H9 (cell line): Measurements from ENCODE around the gene PDIA6. TPM values are rescaled to one million over a fixed set of nuclear protein-coding genes. Genes with fewer than 3 reads are reported as not detected.

Source experiments
- DNase-seq: peaks from one replicate; pipeline ENCODE4 v3.0.0-alpha.2; 2017
- H2AFZ ChIP-seq: one replicate; pipeline ENCODE4 v1.6.1; 2013; ENCODE audit warnings: mild to moderate bottlenecking, low read length, control low read depth, moderate library complexity
- H2AK5ac ChIP-seq: 2 replicates; pipeline ENCODE4 v1.6.1; 2013; ENCODE audit warnings: low read length, control low read depth, mixed read lengths; ENCODE audit not compliant: insufficient read length
- H2BK120ac ChIP-seq: one replicate; pipeline ENCODE4 v1.6.1; 2013; ENCODE audit warnings: low read depth, mild to moderate bottlenecking, low read length, control low read depth, inconsistent platforms; ENCODE audit not compliant: poor library complexity, severe bottlenecking
- H2BK12ac ChIP-seq: 2 replicates; pipeline ENCODE4 v1.6.1; 2013; ENCODE audit warnings: low read length, control low read depth, mixed read lengths, low read depth; ENCODE audit not compliant: insufficient read length
- H2BK15ac ChIP-seq: 2 replicates; pipeline ENCODE4 v1.6.1; 2013; ENCODE audit warnings: low read depth, low read length, control low read depth
- H2BK20ac ChIP-seq: one replicate; pipeline ENCODE4 v1.6.1; 2013; ENCODE audit warnings: low read depth, mild to moderate bottlenecking, low read length, control low read depth, inconsistent platforms; ENCODE audit not compliant: poor library complexity, severe bottlenecking
- H2BK5ac ChIP-seq: 2 replicates; pipeline ENCODE4 v1.6.1; 2013; ENCODE audit warnings: low read length, control low read depth, mixed read lengths; ENCODE audit not compliant: insufficient read length
- H3K14ac ChIP-seq: 2 replicates; pipeline ENCODE4 v1.6.1; 2013; ENCODE audit warnings: low read length, control low read depth; ENCODE audit not compliant: insufficient read depth
- H3K18ac ChIP-seq: 2 replicates; pipeline ENCODE4 v1.6.1; 2013; ENCODE audit warnings: low read depth, mild to moderate bottlenecking, mixed read lengths, low read length, control low read depth; ENCODE audit not compliant: insufficient read length
- H3K23ac ChIP-seq: 2 replicates; pipeline ENCODE4 v1.6.1; 2013; ENCODE audit warnings: low read length, control low read depth, mixed read lengths, low read depth; ENCODE audit not compliant: insufficient read length
- H3K23me2 ChIP-seq: 2 replicates; pipeline ENCODE4 v1.6.1; 2013; ENCODE audit warnings: low read depth, mild to moderate bottlenecking, mixed read lengths, low read length, control low read depth; ENCODE audit not compliant: insufficient read length, poor library complexity, severe bottlenecking
- H3K27ac ChIP-seq: 2 replicates; pipeline ENCODE4 v1.5.1; 2013; ENCODE audit warnings: low read length, control low read depth, mixed read lengths, low read depth; ENCODE audit not compliant: insufficient read length
- H3K27me3 ChIP-seq: 2 replicates; pipeline ENCODE4 v1.6.1; 2013; ENCODE audit warnings: low read length, control low read depth, inconsistent platforms; ENCODE audit not compliant: insufficient read depth
- H3K4ac ChIP-seq: 2 replicates; pipeline ENCODE4 v1.6.1; 2013; ENCODE audit warnings: low read depth, mild to moderate bottlenecking, control low read depth, inconsistent platforms, low read length, moderate library complexity
- H3K4me1 ChIP-seq: 2 replicates; pipeline ENCODE4 v1.6.1; 2013; ENCODE audit warnings: low read length, control low read depth, inconsistent platforms; ENCODE audit not compliant: insufficient read depth
- H3K4me2 ChIP-seq: 2 replicates; pipeline ENCODE4 v1.6.1; 2013; ENCODE audit warnings: low read length, control low read depth, mixed read lengths; ENCODE audit not compliant: insufficient read length, insufficient read depth
- H3K56ac ChIP-seq: 2 replicates; pipeline ENCODE4 v1.6.1; 2013; ENCODE audit warnings: low read depth, mild to moderate bottlenecking, mixed read lengths, low read length, control low read depth; ENCODE audit not compliant: insufficient read length
- H3K79me1 ChIP-seq: 2 replicates; pipeline ENCODE4 v1.6.1; 2013; ENCODE audit warnings: low read depth, mild to moderate bottlenecking, moderate library complexity, low read length, control low read depth, inconsistent platforms; ENCODE audit not compliant: insufficient read depth, poor library complexity, severe bottlenecking
- H3K79me2 ChIP-seq: 2 replicates; pipeline ENCODE4 v1.6.1; 2013; ENCODE audit warnings: low read length, control low read depth, inconsistent platforms; ENCODE audit not compliant: insufficient read depth
- H3K9ac ChIP-seq: 2 replicates; pipeline ENCODE4 v1.6.1; 2013; ENCODE audit warnings: low read length, control low read depth, mixed read lengths; ENCODE audit not compliant: insufficient read length; ENCODE audit errors: extremely low read depth
- H3K9me3 ChIP-seq: one replicate; pipeline ENCODE4 v1.6.1; 2013; ENCODE audit warnings: low read depth, low read length, inconsistent platforms; ENCODE audit not compliant: control insufficient read depth
- H3T11ph ChIP-seq: one replicate; pipeline ENCODE4 v1.6.1; 2013; ENCODE audit warnings: mild to moderate bottlenecking, low read length, control low read depth, inconsistent platforms
- H4K20me1 ChIP-seq: one replicate; pipeline ENCODE4 v1.6.1; 2013; ENCODE audit not compliant: control insufficient read depth, insufficient read length, insufficient read depth
- H4K5ac ChIP-seq: 2 replicates; pipeline ENCODE4 v1.6.1; 2013; ENCODE audit warnings: low read depth, mild to moderate bottlenecking, mixed read lengths, low read length, control low read depth; ENCODE audit not compliant: insufficient read length
- H4K8ac ChIP-seq: replicated peaks from 2 replicates; pipeline ENCODE4 v1.6.1; 2013; ENCODE audit warnings: low read length, control low read depth, mixed read lengths, low read depth; ENCODE audit not compliant: insufficient read length
- H4K91ac ChIP-seq: 2 replicates; pipeline ENCODE4 v1.6.1; 2013; ENCODE audit warnings: low read depth, mild to moderate bottlenecking, moderate library complexity, mixed read lengths, low read length, control low read depth; ENCODE audit not compliant: insufficient read length
- H3K27ac Mint-ChIP-seq, 3 experiments: 2 replicates in 2 of 3; 3 replicates in 1 of 3; pipeline ENCODE4 v1.8.0; 2020 to 2021; ENCODE audit warnings: mixed read lengths in 3 of 3, mild to moderate bottlenecking in 1 of 3, moderate library complexity in 1 of 3
- H3K27me3 Mint-ChIP-seq: 2 replicates; pipeline ENCODE4 v1.8.0; 2021; ENCODE audit warnings: low read depth, mild to moderate bottlenecking, moderate library complexity, mixed read lengths
- H3K36me3 Mint-ChIP-seq, 3 experiments: 2 replicates in 2 of 3; 3 replicates in 1 of 3; pipeline ENCODE4 v1.8.0; 2020 to 2021; ENCODE audit warnings: low read depth in 3 of 3, mixed read lengths in 3 of 3; ENCODE audit not compliant: insufficient read depth in 1 of 3
- H3K4me1 Mint-ChIP-seq, 2 experiments: 2 replicates each; pipeline ENCODE4 v1.8.0; 2020; ENCODE audit warnings: mixed read lengths in 2 of 2
- H3K4me3 Mint-ChIP-seq, 2 experiments: 2 replicates in 1 of 2; 3 replicates in 1 of 2; pipeline ENCODE4 v1.8.0; 2020 to 2021; ENCODE audit warnings: mild to moderate bottlenecking in 2 of 2, mixed read lengths in 2 of 2, moderate library complexity in 1 of 2
- H3K9me3 Mint-ChIP-seq, 2 experiments: 2 replicates in 1 of 2; 3 replicates in 1 of 2; pipeline ENCODE4 v1.8.0; 2020; ENCODE audit warnings: mild to moderate bottlenecking in 2 of 2, mixed read lengths in 2 of 2, moderate library complexity in 1 of 2
- CTCF ChIP-seq: fragments of 200-600 bp; sonication (generic); conservative IDR thresholded peaks from 3 replicates; pipeline ENCODE4 v1.8.0; 2021; ENCODE audit warnings: antibody characterized with exemption, mild to moderate bottlenecking
- WGBS: extraction: QIAGEN DNeasy Blood & Tissue Kit; methylation state at CpG from one replicate; pipeline ENCODE4 v1.1.7; 2013; ENCODE audit warnings: missing lambda C conversion rate, low lambda C conversion rate, mixed read lengths; ENCODE audit not compliant: insufficient read length; ENCODE audit errors: extremely low coverage; 5-methylcytosine and 5-hydroxymethylcytosine counted together
- total RNA-seq: library from RNA; stranded (reverse); gene quantifications from 2 replicates; pipeline ENCODE4 v1.2.1, GENCODE V29; 2021

The PDIA6 gene
- total RNA-seq, 1 experiment from 2014 or later, result 301 TPM

DNA sequence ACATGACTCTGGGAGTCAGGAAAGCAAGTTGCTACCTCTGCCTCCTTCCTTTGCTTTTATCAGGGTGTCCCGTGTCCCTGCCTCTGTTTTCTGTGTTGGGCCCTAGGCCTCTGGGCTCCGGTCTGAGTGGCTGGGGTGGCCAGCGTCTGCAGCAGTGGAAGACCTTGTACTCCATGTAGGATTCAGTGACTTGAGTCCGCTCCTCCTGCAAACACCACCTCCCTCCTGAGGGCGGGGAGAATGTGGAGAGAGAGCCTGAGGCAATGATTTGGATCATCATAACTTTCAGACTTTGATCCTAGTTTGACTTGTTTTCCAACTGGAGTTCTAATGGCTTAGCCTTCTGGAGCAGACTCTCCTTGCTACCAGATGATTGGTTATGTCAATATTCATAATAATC is 60.3 kb downstream of the PDIA6 start:
- no peak overlapping the region for H2AK5ac ChIP-seq

More for the DNA sequence above, 60.3 kb downstream of the PDIA6 start:
- H3K56ac ChIP-seq, result no peak overlapping the region
- no peak overlapping the region for H2BK15ac ChIP-seq
- no peaks in the 10 kb centered on the region for H3K4me1 ChIP-seq
- no peaks in the 10 kb centered on the region for H3K9me3 Mint-ChIP-seq
- H2AFZ ChIP-seq, result no peak overlapping the region
- H3K79me2 ChIP-seq, result no peaks in the 10 kb centered on the region
- H3K9ac ChIP-seq, result no peak overlapping the region
- no peaks in the 10 kb centered on the region for H3K23me2 ChIP-seq
- no peak overlapping the region for H3K4me2 ChIP-seq
- H3K36me3 Mint-ChIP-seq, result no peaks in the 10 kb centered on the region
- H4K20me1 ChIP-seq, result no peaks in the 10 kb centered on the region
- H3K79me1 ChIP-seq, result no peaks in the 10 kb centered on the region
- H2BK12ac ChIP-seq, result no peak overlapping the region
- no peak overlapping the region for H3K4ac ChIP-seq
- no peak overlapping the region for H4K5ac ChIP-seq
- no peaks in the 10 kb centered on the region; the same call in 1 of the 2 replicates for H3K27me3 Mint-ChIP-seq
- no peak for TF ChIP-seq CTCF
- no peak overlapping the region for H2BK20ac ChIP-seq
- H3K14ac ChIP-seq, result no peak overlapping the region
- H3K27me3 ChIP-seq, result no peaks in the 10 kb centered on the region
- no peak overlapping the region for H3K18ac ChIP-seq
- H3K23ac ChIP-seq, result no peak overlapping the region
- H4K8ac ChIP-seq, result no peak overlapping the region
- H3T11ph ChIP-seq, result no peak overlapping the region
- no peak overlapping the region for H3K4me3 Mint-ChIP-seq
- no CpG with 5 or more reads among the region's 5 CpGs for WGBS
- no peak overlapping the region for H4K91ac ChIP-seq
- no peak for DNase-seq
- no peaks in the 10 kb centered on the region for H3K9me3 ChIP-seq
- no peak overlapping the region for H3K27ac ChIP-seq
- H2BK5ac ChIP-seq, result no peak overlapping the region
- H3K27ac Mint-ChIP-seq, result no peak overlapping the region
- no peak overlapping the region for H2BK120ac ChIP-seq
- peaks cover 0 to 2% of the 10 kb centered on the region in 2 experiments; a peak in 1 of 4 replicates for H3K4me1 Mint-ChIP-seq
